Measurements from ENCODE around the gene TMCO4.
"Not testable (repeated sequence)": the region's sequence is repeated elsewhere in the genome, so short reads cannot be mapped to it uniquely, and the experiment has no call there.

TMCO4 gene

GRCh38 chr1:19813643-19813960 lies 13.9 kb upstream of the TMCO4 start:
- DNase-seq (ENCODE audit: low read depth), result no peak

DNA sequence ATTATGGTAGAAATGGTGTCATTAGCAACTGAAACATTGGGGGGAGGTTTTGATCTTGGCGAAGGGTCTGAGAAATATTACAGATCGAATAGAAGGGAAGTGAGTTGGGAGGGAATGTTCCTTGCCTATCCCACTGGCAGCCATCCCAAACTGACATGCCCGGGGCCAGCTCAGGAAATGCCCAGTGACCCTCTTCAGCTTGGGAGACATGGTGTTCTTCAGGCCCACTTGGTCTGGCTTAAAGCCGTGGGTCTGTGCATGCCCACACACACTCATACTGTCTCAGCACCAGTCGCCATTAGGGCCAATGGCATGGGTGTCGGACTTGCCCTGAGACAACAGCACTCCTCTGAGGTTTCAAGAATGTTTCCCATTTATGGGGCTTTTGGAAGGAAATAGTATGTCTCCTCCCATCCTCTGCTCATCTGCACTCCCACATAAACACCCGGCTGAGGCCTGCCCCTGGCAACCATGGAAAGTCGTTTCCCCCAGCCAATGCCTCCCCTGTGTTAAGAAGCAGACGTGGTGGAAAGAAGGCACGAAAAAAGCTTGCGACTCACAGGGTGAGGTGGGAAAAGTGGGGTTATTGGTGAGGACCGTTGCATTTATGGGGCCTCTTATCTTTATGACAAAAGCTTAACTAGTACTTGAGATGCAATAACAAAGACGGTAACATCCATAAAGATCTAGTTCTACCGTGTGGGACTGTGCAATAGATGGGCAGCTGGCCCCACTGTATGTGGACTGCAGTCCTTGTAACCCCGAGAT lies 13.3 kb upstream of the TMCO4 start:
- DNase-seq (ENCODE audit: low read depth), result no peak

- peak; percentile 7 for DNase-seq (ENCODE audit: low read depth)
These were observed 11.6 kb upstream of the TMCO4 start for GRCh38 chr1:19811206-19811851.

GRCh38 chr1:19809044-19809750 lies 9.5 kb upstream of the TMCO4 start:
- no peak for DNase-seq (ENCODE audit: low read depth)

DNA sequence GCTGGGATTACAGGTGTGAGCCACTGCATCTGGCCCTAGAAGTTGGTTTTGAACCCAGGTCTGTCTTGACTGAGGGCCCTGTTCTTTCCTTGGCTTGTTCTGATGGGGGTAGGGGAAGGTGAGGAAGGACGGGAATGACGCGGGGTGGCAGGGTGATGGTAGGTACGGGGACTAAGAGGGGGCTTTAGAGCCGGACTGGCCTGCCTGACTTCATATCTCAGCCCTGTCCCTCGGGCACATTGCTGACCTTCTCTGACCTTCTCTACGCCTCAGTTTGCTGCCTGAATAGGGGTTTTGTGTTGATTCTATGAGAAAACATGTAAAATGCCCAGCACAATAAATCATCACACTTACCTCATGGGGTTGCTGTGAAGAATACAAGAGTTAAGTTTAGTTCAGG lies 8.6 kb upstream of the TMCO4 start:
- DNase-seq (ENCODE audit: low read depth), result no peak

DNA sequence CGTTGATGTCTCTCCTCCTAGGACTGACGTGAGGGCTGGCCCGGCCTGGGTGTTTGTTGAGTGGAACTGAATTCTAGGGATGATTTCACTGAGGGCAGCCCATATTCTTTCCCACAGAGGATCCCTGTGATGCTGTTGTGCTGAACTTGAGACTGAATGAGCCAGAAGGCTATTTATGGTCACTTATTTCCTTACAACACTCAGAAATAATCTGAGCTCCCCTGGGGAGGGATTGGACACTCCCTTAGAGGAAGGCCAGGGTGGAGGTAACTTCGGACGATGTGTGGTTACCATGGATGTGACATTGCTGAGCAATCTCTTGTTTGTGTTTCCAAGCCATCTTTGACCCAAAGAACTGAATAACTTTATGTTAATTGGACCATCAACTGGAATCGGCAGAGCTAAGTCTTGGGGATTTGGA lies 5.1 kb upstream of the TMCO4 start:
- DNase-seq (ENCODE audit: low read depth), result no peak

- no peak for DNase-seq (ENCODE audit: low read depth)
These were observed 2.6 kb upstream of the TMCO4 start for GRCh38 chr1:19802269-19802668.

GRCh38 chr1:19800076-19800804 lies 524 bp upstream of the TMCO4 start:
- DNase-seq (ENCODE audit: low read depth), result peak; percentile 4

DNA sequence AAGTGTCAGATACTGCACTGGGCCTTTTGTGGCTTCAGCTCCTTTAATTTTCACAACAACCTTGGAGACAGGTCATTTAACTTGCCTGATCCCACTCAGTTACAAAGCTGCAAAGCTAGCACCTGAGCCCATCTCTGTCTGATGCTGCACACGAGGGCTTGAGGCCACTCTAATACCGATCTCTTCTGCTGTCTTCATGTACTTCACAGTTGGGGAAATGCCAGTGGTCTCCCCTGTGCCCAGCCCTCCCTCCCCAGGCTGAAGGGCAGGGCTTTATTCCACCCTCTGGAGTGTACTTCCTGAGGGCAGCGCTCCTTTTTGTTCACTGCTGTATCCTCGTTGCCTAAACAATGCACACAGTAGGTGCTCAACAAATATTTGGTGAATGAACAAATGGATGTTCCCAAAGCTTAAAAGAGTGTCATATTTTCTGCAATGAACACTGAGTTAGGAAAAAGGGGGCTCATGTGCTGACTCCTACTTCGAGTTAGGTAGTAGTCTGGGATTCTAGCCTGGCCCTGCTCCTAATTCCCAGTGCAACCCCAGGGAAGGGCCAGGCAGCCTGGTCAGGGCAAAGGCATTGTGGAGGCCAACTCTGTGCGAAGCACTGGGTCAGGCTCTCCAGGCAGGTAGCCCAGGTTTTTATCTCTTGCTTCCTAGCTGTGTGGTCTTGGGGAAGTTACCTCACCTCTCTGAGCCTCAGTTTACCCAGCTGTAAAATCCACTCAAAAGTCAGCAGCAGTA lies 1.1 kb downstream of the TMCO4 start:
- no peak for DNase-seq (ENCODE audit: low read depth)

GRCh38 chr1:19797827-19798226 lies 1.9 kb downstream of the TMCO4 start:
- DNase-seq (ENCODE audit: low read depth), result no peak

DNA sequence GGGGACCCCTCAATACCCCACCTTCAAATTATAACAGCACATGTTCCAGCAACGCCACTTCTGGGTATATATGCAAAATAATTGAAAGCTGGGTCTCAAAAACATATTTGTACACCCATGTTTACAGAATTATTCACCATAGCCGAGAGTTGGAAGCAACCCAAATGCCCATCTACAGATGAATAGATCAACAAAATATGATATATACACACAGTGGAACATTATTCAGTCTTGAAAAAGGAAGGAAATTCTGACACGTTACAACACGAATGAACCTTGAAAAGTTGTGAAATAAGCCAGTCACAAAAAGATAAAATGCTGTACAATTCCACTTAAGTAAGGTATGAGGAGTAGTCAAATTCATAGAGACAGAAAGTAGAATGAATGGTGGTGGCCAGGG lies 5.1 kb downstream of the TMCO4 start:
- DNase-seq (ENCODE audit: low read depth), result no peak

DNA sequence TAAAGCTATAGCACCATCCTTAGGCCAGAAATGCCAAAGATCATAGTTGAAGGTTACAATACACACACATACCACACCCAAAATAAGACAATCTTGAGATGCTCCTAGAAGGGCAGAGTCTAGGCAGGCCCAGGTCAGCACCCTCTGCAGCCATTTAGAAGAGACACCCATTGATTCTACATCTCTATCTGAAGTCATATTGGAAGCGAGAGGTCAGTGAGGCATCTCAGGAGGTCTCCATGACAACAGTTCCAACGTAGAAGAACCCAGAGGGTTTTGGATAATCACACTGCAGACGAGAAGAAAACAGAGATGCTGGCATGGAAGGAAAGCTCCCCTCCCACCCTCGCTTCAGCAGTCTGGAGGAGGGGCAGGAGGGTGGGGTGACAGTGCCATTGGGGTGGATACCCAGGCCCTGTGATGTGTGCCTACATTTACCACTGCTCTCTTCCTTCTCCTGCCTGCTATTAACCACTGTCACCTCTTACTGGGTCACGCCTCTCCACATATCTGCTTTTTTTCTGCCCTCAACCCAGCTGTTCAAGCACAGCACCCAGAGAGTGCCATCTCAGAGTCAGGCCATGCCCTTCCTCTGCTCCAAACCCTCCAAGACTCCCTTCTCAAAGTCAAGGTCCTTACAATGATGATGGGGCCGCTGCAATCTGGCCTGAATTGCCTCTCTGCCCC lies 6.2 kb downstream of the TMCO4 start:
- DNase-seq (ENCODE audit: low read depth), result no peak

- no peak for DNase-seq (ENCODE audit: low read depth)
These were observed 7.3 kb downstream of the TMCO4 start for GRCh38 chr1:19792237-19793002.

DNA sequence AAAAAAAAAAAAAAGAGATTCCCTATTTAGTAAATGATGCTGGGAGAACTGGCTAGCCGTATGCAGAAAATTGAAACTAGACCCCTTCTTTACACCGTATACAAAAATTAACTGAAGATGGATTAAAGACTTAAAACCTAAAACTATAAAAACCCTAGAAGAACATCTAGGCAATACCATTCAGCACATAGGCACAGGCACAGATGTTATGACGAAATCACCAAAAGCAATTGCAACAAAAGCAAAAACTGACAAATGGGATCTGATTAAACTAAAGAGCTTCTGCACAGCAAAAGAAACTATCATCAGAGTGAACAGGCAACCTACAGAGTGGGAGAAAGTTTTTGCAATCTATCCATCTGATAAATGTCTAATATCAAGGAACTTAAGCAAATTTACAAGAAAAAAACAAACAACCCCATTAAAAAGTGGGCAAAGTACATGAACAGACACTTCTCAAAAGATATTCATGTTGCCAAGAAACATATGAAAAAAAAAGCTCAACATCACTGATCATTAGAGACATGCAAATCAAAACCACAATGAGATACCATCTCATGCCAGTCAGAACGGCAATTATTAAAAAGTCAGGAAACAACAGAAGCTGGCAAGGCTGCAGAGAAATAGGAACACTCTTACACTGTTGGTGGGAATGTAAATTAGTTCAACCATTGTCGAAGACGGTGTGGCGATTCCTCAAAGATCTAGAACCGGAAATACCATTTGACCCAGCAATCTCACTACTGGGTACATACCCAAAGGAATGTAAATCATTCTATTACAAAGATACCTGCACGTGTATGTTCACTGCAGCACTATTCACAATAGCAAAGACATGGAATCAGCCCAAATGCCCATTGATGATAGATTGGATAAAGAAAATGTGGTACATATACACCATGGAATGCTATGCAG lies 9.4 kb downstream of the TMCO4 start:
- DNase-seq (ENCODE audit: low read depth), result not testable (repeated sequence)

DNA sequence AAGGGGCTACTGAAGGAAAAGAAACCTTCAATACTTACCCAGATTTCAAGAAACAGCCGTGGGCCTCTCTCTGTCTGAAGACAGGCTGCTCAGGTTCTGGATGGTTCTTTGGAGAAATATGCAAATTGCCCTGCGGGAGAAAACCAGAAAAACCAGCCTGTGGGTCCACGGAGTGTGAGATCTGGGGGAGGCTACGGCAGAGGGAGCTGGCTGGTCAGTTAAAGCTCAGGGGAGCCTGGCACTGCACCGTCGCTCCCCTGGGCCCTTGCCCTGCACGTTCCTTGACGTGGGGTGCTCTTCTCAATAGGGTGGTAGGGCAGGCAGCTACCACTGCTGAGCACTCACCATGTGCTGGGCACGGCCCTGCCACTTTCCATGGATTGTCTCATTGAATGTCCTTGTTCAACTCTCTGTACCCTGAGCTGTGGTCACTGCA lies 12.7 kb downstream of the TMCO4 start:
- no peak for DNase-seq (ENCODE audit: low read depth)

- no peak for DNase-seq (ENCODE audit: low read depth)
These were observed 14.1 kb downstream of the TMCO4 start for GRCh38 chr1:19785660-19786059.

GRCh38 chr1:19780267-19780877 lies 19.3 kb downstream of the TMCO4 start:
- no peak for DNase-seq (ENCODE audit: low read depth)

GRCh38 chr1:19776933-19777332 lies 22.8 kb downstream of the TMCO4 start:
- DNase-seq (ENCODE audit: low read depth), result no peak

- DNase-seq (ENCODE audit: low read depth), result no peak
These were observed 23.4 kb downstream of the TMCO4 start for GRCh38 chr1:19776287-19776686.

Measured in CMK (cell line).